ENCODE measurements around the gene SCRG1.

SCRG1 gene

GRCh38 chr4:173398779-173399415 lies at the start of gene SCRG1:
Gene SCRG1 (minus strand): TSS chr4:173399116. CDS start chr4:173391414, 7,702 bp downstream.
- no peak for DNase-seq

GRCh38 chr4:173448103-173448502 lies 49.2 kb upstream of the SCRG1 start:
- DNase-seq, result no peak

DNA sequence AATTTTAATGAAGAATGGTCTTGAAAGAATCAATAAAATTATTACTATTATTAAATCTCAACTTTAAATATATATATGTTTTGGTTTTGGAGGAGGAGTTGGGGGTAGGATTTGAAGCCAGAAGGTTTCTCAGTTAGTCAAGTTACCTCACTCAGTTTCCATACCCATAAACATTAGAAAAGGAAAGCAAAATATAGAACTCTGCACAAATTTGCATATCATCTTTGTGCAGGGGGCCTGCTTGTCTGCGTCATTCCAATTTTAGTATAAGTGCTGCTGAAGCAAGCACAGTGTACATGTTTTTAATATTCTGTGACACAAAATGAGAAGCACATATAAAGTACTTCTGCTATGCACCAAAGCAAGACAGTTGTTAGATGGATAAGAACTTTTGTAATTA lies 47.5 kb upstream of the SCRG1 start:
- no peak for DNase-seq

DNA sequence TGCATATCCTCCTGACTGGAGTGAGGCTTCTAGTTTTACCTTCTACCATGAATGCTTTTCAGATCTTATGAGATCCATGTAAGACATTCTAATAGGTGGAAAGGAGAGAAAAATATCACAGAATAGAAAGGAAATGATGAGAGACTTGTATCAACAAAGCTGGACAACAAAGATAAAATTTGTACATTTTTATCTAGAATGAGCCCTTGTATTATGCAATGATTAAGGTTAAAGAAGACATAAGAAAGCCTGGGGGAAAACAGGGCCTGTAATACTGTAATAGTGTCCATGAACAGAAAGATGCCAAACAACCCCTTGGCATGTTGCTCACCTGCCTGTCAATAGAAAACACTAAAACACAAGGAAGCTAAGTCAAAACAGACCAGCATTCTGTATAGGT lies 44.2 kb upstream of the SCRG1 start:
- no peak for DNase-seq

- no peak for DNase-seq
Observed at GRCh38 chr4:173442223-173442932, 43.5 kb upstream of the SCRG1 start.

DNA sequence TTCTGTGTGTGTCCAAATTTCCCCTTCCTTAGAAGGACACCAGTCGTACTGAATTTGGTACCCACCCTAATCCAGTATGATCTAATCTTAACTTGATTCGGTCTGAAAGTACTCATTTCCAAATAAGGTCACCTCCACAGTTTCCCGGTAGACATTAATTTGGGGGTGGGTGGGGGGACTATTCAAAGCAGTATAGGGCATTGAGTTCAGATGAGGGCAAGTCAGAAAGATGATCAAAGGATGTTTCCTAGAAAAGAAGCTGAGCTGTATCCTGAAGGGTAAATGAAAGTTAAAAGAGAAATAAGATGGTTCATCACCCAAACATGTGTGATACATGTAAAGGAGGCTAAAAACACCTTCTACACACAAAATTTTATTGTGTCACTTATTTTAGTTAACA lies 42.0 kb upstream of the SCRG1 start:
- no peak for DNase-seq

DNA sequence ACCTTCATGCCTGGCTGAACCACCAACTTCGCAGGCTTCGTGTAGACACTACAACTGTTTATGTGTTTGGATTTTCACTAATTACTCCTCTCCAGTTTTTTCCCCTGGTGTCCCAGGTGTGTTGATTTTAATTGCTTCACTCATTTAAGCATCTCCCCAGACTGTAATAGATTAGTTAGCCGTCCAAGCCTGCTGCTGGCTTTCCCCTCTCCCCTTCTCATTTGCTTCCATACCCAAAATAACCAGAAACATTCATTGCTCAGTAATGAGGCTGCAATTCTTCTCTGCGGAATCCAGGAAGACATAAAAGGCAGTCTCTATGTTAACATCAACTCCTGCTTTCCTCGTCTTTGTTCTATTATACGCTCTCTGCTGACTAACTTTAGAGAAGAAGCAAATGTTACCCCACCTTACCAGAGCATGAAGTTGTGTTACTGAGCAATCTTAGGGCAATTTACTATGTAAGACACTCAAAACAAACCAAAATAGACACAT lies 37.9 kb upstream of the SCRG1 start:
- DNase-seq, result no peak

DNA sequence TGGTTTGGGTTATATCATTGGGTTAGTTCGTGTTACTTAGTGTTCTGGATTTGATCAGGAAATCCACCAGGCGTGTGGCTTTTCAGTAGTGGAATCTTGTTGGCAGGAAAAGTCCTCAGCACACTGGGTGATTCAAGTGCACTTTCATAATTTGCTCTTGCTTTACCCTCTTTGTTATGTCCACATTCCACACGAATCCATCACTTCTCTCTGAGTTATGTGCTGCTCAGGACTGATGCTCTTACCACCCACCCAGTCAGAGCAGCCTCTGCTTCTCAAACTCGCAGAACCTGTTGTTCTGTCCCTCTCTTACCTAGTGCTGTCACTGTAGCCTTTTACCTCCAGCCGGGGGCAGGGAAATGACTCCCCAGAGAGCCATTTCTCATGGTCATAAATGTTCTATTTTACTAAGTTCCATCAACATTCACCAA lies 37.2 kb upstream of the SCRG1 start:
- no peak for DNase-seq

GRCh38 chr4:173434231-173434630 lies 35.3 kb upstream of the SCRG1 start:
- no peak for DNase-seq

DNA sequence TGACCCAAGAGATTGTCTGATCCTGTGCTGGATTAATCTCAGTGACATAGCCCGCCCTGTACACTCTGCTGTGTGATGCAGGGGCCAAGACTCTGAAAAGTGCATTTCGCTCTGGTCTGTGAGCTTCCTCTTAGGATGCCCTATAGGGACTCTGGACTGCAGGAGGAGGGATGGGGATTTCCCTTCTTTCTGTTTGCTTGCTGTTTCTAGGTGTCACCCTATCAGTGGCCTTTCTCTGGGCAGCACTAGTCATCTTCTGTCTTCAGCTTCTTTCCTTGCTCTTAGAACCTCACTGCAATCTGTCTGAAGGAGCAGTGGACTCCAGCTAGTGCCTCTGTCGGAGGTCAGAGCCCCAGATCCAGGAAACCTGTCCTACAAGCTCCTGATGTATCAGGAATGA lies 34.5 kb upstream of the SCRG1 start:
- no peak for DNase-seq

DNA sequence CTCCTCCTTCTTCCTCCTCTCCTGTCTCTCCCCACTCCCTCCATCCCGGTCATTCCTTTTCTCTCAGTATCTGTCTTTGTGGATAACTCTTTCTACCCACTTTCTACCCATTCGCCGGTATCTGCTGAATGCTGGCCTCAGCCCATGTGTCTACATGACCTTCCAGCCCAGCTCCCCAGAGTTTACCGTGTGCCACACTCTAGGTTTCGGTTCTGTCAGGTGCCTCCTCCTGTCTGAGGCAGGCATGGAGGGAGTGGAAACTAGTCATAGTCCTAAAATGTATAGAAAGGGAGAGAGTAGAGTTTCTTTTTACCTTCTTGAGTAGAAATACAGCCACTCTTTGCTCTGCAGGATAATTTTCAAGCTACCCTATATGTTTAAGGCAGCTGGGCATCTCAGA lies 33.5 kb upstream of the SCRG1 start:
- DNase-seq, result no peak

GRCh38 chr4:173426064-173426463 lies 27.1 kb upstream of the SCRG1 start:
- no peak for DNase-seq

DNA sequence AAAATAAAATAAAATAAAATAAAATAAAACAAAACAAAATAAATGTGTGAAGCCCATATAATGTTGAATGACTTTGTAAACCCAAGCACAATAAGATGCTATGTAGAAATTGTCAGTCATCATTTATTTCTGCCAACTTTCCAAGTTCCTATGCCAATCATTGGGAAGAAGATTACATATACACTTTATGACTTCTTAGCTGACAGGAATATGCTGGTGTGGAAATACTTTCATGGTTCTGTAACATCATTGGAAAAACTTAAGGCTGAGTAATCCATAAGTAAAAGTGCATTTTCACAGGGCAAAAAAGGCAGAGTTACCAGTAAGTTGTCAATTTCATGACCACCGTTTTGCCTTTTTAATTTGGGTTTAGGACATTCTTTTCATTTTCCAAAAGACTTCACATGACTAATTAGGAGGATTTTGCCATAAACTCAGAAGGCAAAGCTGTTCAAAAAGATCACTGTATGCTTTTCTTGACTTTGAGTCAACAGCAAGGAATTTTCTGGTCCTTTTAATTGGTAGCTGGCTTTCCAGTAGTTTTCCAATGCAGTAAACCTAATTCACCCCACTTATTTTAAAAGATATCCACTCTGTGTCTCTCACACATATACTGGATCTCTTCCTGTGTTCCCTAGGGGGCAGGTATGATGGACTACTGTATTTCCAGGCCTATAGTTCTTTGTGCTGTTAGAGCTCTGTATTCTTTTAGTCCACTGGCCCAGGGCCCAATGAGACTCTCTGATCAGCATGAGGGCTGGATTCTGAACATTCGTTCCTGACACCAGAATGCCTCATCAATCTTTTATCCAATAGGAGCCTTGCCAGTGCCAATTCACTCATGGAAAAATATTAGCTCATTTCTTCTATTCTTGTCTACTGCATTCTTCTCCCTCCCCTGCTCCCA lies 26.2 kb upstream of the SCRG1 start:
- DNase-seq, result no peak

- no peak for DNase-seq
Observed at GRCh38 chr4:173420801-173421200, 21.9 kb upstream of the SCRG1 start.

- no peak for DNase-seq
Observed at GRCh38 chr4:173420324-173420752, 21.4 kb upstream of the SCRG1 start.

DNA sequence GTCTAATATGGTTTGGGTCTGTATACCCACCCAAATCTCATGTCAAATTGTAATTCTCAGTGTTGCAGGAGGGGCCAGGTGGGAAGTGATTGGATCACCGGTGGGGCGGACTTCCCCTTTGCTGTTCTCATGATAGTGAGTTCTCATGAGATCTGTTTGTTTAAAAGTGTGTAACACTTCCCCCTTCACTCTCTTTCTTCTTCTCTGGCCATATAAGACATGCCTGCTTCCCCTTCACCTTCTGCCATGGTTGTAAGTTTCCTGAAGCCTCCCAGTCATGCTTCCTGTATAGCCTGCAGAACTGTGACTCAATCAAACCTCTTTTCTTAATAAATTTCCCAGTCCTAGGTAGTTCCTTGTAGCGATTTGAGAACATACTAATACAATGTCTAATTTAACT lies 19.7 kb upstream of the SCRG1 start:
- DNase-seq, result no peak

- no peak for DNase-seq
Observed at GRCh38 chr4:173417833-173418232, 18.9 kb upstream of the SCRG1 start.

GRCh38 chr4:173415885-173416653 lies 17.2 kb upstream of the SCRG1 start:
- no peak for DNase-seq

GRCh38 chr4:173415092-173415491 lies 16.2 kb upstream of the SCRG1 start:
- no peak for DNase-seq

GRCh38 chr4:173414456-173414855 lies 15.5 kb upstream of the SCRG1 start:
- no peak for DNase-seq

DNA sequence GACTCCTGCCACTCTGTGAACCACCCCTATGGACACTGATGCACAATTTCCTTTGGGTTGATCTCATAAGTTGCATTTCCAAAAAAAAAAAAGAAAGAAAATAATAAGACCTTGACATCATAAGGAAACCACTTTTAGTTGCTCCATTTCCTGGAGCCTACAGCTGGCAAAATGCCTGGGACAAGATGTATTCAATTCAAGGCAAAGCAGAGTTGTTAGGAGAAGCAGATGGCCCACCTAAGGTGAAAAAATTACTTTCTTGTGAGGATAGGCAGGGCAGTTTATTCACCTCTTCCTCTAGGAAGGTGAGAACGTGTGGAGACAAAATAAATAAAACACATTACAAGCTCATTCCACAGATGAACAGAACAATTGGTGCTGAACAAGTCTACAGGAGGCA lies 14.1 kb upstream of the SCRG1 start:
- no peak for DNase-seq

GRCh38 chr4:173411106-173411693 lies 12.3 kb upstream of the SCRG1 start:
- no peak for DNase-seq
